ENCODE results near the gene UBXN4.

Gene UBXN4

GRCh38 chr2:135768863-135769262, 27.2 kb downstream of the UBXN4 start:
- H3K4me3 ChIP-seq (ENCODE audit: low read depth in 1 of 2, low read length in 2 of 2) = no peak overlapping the region
- no peaks in the 10 kb centered on the region for H3K27me3 ChIP-seq (ENCODE audit: low read depth, low read length)
- H3K36me3 ChIP-seq (ENCODE audit: control insufficient read depth in 1 of 2, insufficient read depth in 2 of 2, low read length in 2 of 2) = peaks cover 45 to 84% of the 10 kb centered on the region in 2 donors

DNA sequence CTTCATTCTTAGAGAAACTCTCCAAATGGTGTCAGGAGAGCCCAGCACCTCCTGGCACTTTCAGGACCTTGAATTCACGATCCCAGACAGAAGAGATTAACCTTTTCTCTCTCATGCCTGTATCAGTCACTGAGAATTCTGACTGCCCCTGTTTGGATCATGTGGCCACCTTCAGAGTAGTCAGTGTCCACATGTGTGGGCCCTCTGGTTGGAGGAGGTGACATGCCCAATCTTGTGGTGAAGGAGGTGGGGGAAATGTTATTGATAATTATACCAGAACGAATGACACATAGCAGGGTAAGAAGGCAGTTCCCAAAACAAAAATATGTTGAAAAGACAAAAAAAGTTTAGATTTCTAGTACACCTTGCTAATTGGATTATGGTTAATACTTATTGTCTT, 31.7 kb downstream of the UBXN4 start:
- no peaks in the 10 kb centered on the region for H3K4me1 ChIP-seq (ENCODE audit: control insufficient read depth in 1 of 2, insufficient read depth in 2 of 2, low read length in 2 of 2)
- peaks cover 59 to 92% of the 10 kb centered on the region in 2 donors for H3K36me3 ChIP-seq (ENCODE audit: control insufficient read depth in 1 of 2, insufficient read depth in 2 of 2, low read length in 2 of 2)

More at GRCh38 chr2:135768863-135769262, 27.2 kb downstream of the UBXN4 start:
- Histone ChIP-seq H3K4me1 (ENCODE audit: control insufficient read depth in 1 of 2, insufficient read depth in 2 of 2, low read length in 2 of 2) (no peaks in the 10 kb centered on the region), H3K9me3 (ENCODE audit: control insufficient read depth in 1 of 2, low read length in 2 of 2) (peaks cover 0 to 2% of the 10 kb centered on the region in 2 donors), H3K27ac (ENCODE audit: low read length) (no peak overlapping the region)

GRCh38 chr2:135773917-135774316, 32.3 kb downstream of the UBXN4 start:
- Histone ChIP-seq H3K27ac (ENCODE audit: low read length) (no peak overlapping the region), H3K27me3 (ENCODE audit: low read depth, low read length) (no peaks in the 10 kb centered on the region), H3K4me1 (ENCODE audit: control insufficient read depth in 1 of 2, insufficient read depth in 2 of 2, low read length in 2 of 2) (no peaks in the 10 kb centered on the region), H3K36me3 (ENCODE audit: control insufficient read depth in 1 of 2, insufficient read depth in 2 of 2, low read length in 2 of 2) (peaks cover 64 to 94% of the 10 kb centered on the region in 2 donors), H3K4me3 (ENCODE audit: low read depth in 1 of 2, low read length in 2 of 2) (no peak overlapping the region), H3K9me3 (ENCODE audit: control insufficient read depth in 1 of 2, low read length in 2 of 2) (peaks cover 0 to 2% of the 10 kb centered on the region in 2 donors)

More for the DNA sequence above, 31.7 kb downstream of the UBXN4 start:
- no peaks in the 10 kb centered on the region for H3K27me3 ChIP-seq (ENCODE audit: low read depth, low read length)
- no peak overlapping the region for H3K4me3 ChIP-seq (ENCODE audit: low read depth in 1 of 2, low read length in 2 of 2)
- peaks cover 0 to 2% of the 10 kb centered on the region in 2 donors for H3K9me3 ChIP-seq (ENCODE audit: control insufficient read depth in 1 of 2, low read length in 2 of 2)
- H3K27ac ChIP-seq (ENCODE audit: low read length) = no peak overlapping the region

DNA sequence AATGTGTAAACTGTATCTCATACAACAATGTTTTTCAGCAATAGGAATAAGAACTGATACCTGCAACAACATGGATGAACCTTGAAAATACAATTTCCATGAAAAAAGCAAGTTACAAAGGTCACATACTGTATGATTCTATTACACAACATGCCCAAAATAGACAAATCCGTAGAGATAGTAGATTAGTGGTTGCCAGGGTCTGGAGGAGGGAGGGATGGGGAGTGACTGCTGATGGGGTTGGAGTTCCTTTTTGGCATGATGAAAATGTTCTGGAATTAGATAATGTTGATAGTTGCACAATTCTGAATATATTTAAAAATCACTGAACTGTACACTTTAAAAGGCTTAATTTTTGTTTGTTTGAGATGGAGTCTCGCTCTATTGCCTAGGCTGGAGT, 33.8 kb downstream of the UBXN4 start:
- Histone ChIP-seq H3K27me3 (ENCODE audit: low read depth, low read length) (no peaks in the 10 kb centered on the region), H3K4me3 (ENCODE audit: low read depth in 1 of 2, low read length in 2 of 2) (no peak overlapping the region), H3K27ac (ENCODE audit: low read length) (no peak overlapping the region), H3K36me3 (ENCODE audit: control insufficient read depth in 1 of 2, insufficient read depth in 2 of 2, low read length in 2 of 2) (peaks cover 66 to 91% of the 10 kb centered on the region in 2 donors), H3K9me3 (ENCODE audit: control insufficient read depth in 1 of 2, low read length in 2 of 2) (peaks cover 0 to 2% of the 10 kb centered on the region in 2 donors), H3K4me1 (ENCODE audit: control insufficient read depth in 1 of 2, insufficient read depth in 2 of 2, low read length in 2 of 2) (no peaks in the 10 kb centered on the region)

GRCh38 chr2:135776367-135776766, 34.7 kb downstream of the UBXN4 start:
- Histone ChIP-seq H3K36me3 (ENCODE audit: control insufficient read depth in 1 of 2, insufficient read depth in 2 of 2, low read length in 2 of 2) (peaks cover 66 to 91% of the 10 kb centered on the region in 2 donors), H3K27me3 (ENCODE audit: low read depth, low read length) (no peaks in the 10 kb centered on the region), H3K4me3 (ENCODE audit: low read depth in 1 of 2, low read length in 2 of 2) (no peak overlapping the region), H3K27ac (ENCODE audit: low read length) (no peak overlapping the region), H3K4me1 (ENCODE audit: control insufficient read depth in 1 of 2, insufficient read depth in 2 of 2, low read length in 2 of 2) (no peaks in the 10 kb centered on the region), H3K9me3 (ENCODE audit: control insufficient read depth in 1 of 2, low read length in 2 of 2) (peaks cover 0 to 2% of the 10 kb centered on the region in 2 donors)

DNA sequence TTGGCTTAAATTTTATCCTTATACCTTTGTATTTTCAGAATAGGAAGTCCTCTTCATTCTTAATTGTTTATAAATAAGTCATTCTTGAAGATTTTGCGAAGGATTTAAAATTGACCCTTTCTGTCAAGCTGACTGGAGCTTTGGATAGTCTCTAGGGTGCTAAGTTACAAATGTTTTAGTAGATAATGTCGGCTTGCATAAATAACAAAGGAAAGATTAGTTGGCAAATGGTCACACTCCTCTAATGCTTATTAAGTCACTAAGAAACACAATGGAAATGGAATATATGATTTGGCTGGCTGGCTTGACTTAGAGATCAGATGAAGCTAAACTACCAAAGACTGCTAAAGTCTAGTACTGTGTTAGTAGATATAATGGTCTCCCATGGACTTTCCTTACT, 40.6 kb downstream of the UBXN4 start:
- Histone ChIP-seq H3K4me1 (ENCODE audit: control insufficient read depth in 1 of 2, insufficient read depth in 2 of 2, low read length in 2 of 2) (no peaks in the 10 kb centered on the region), H3K27ac (ENCODE audit: low read length) (no peak overlapping the region), H3K27me3 (ENCODE audit: low read depth, low read length) (no peaks in the 10 kb centered on the region), H3K4me3 (ENCODE audit: low read depth in 1 of 2, low read length in 2 of 2) (no peak overlapping the region), H3K9me3 (ENCODE audit: control insufficient read depth in 1 of 2, low read length in 2 of 2) (no peaks in the 10 kb centered on the region), H3K36me3 (ENCODE audit: control insufficient read depth in 1 of 2, insufficient read depth in 2 of 2, low read length in 2 of 2) (peaks cover 64 to 93% of the 10 kb centered on the region in 2 donors)

GRCh38 chr2:135783439-135783838, 41.8 kb downstream of the UBXN4 start:
- H3K4me3 ChIP-seq (ENCODE audit: low read depth in 1 of 2, low read length in 2 of 2) = no peak overlapping the region
- H3K4me1 ChIP-seq (ENCODE audit: control insufficient read depth in 1 of 2, insufficient read depth in 2 of 2, low read length in 2 of 2) = no peaks in the 10 kb centered on the region
- H3K27me3 ChIP-seq (ENCODE audit: low read depth, low read length) = no peaks in the 10 kb centered on the region
- H3K9me3 ChIP-seq (ENCODE audit: control insufficient read depth in 1 of 2, low read length in 2 of 2) = no peaks in the 10 kb centered on the region
- peaks cover 60 to 92% of the 10 kb centered on the region in 2 donors for H3K36me3 ChIP-seq (ENCODE audit: control insufficient read depth in 1 of 2, insufficient read depth in 2 of 2, low read length in 2 of 2)
- no peak overlapping the region for H3K27ac ChIP-seq (ENCODE audit: low read length)

DNA sequence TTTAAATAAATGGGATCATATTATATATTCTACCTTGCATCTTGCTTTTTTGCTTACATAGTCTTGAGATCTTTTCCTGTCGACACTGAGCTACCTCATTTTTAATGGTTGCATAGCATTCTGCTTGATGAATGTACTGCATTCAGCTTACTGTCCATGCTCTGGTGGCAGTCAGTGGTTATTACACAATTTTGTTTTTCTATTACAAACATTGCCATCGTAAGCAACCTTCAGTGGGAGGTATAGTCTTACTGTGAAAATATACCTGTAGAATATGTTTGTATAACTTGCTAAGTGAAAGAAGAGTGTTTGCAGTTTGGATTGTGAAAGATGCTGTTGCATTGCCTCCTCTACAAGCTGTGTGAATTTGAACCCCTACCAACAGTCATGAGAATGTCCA, 43.4 kb downstream of the UBXN4 start:
- no peaks in the 10 kb centered on the region for H3K9me3 ChIP-seq (ENCODE audit: control insufficient read depth in 1 of 2, low read length in 2 of 2)
- H3K36me3 ChIP-seq (ENCODE audit: control insufficient read depth in 1 of 2, insufficient read depth in 2 of 2, low read length in 2 of 2) = peaks cover 49 to 82% of the 10 kb centered on the region in 2 donors
- no peak overlapping the region for H3K27ac ChIP-seq (ENCODE audit: low read length)
- no peaks in the 10 kb centered on the region for H3K27me3 ChIP-seq (ENCODE audit: low read depth, low read length)
- H3K4me3 ChIP-seq (ENCODE audit: low read depth in 1 of 2, low read length in 2 of 2) = no peak overlapping the region
- no peaks in the 10 kb centered on the region for H3K4me1 ChIP-seq (ENCODE audit: control insufficient read depth in 1 of 2, insufficient read depth in 2 of 2, low read length in 2 of 2)

DNA sequence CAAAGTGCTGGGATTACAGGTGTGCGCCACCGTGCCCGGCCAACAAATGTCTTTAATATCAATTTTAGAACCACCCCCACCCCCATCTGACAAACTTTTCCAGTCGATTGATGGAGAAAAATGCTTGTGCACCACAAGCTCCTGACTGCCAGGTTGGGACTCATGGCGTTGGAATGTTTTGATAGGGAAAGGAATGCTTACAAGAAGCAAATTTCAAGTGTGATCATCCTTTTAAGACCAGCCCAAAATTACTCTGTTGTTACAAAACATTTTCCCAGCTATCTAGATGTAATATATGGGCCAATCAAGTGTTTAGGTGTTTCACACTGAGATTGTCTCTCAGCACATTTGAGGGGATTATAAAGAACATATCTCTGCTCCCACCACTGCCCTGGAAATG, 45.2 kb downstream of the UBXN4 start:
- no peaks in the 10 kb centered on the region for H3K4me1 ChIP-seq (ENCODE audit: control insufficient read depth in 1 of 2, insufficient read depth in 2 of 2, low read length in 2 of 2)
- no peak overlapping the region for H3K27ac ChIP-seq (ENCODE audit: low read length)
- peaks cover 33 to 64% of the 10 kb centered on the region in 2 donors for H3K36me3 ChIP-seq (ENCODE audit: control insufficient read depth in 1 of 2, insufficient read depth in 2 of 2, low read length in 2 of 2)
- no peaks in the 10 kb centered on the region for H3K27me3 ChIP-seq (ENCODE audit: low read depth, low read length)
- H3K9me3 ChIP-seq (ENCODE audit: control insufficient read depth in 1 of 2, low read length in 2 of 2) = no peaks in the 10 kb centered on the region
- no peak overlapping the region for H3K4me3 ChIP-seq (ENCODE audit: low read depth in 1 of 2, low read length in 2 of 2)

DNA sequence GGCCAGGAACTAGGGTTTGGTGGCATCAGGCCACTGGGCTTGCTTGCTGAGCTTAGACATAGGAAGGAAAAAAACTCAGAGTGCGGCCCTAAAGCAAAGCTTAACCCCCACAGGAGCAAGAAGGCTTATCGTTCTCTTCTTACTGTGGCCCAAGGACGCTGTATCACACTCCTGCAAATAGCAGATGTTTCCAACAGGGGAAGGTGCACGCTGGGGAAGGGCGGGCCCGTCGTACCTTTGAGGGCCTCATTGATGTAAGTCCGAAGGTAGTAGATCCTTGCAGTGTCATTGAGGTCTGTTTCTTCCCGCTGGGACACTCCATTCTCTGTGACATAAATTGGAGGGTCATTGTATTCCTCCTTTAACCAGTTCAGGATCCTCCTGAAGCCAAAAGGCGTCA, 48.8 kb downstream of the UBXN4 start:
- no peaks in the 10 kb centered on the region for H3K27me3 ChIP-seq (ENCODE audit: low read depth, low read length)
- H3K9me3 ChIP-seq (ENCODE audit: control insufficient read depth in 1 of 2, low read length in 2 of 2) = no peaks in the 10 kb centered on the region
- no peak overlapping the region for H3K27ac ChIP-seq (ENCODE audit: low read length)
- no peaks in the 10 kb centered on the region for H3K4me1 ChIP-seq (ENCODE audit: control insufficient read depth in 1 of 2, insufficient read depth in 2 of 2, low read length in 2 of 2)
- H3K36me3 ChIP-seq (ENCODE audit: control insufficient read depth in 1 of 2, insufficient read depth in 2 of 2, low read length in 2 of 2) = peaks cover 3 to 28% of the 10 kb centered on the region in 2 donors
- no peak overlapping the region for H3K4me3 ChIP-seq (ENCODE audit: low read depth in 1 of 2, low read length in 2 of 2)

DNA sequence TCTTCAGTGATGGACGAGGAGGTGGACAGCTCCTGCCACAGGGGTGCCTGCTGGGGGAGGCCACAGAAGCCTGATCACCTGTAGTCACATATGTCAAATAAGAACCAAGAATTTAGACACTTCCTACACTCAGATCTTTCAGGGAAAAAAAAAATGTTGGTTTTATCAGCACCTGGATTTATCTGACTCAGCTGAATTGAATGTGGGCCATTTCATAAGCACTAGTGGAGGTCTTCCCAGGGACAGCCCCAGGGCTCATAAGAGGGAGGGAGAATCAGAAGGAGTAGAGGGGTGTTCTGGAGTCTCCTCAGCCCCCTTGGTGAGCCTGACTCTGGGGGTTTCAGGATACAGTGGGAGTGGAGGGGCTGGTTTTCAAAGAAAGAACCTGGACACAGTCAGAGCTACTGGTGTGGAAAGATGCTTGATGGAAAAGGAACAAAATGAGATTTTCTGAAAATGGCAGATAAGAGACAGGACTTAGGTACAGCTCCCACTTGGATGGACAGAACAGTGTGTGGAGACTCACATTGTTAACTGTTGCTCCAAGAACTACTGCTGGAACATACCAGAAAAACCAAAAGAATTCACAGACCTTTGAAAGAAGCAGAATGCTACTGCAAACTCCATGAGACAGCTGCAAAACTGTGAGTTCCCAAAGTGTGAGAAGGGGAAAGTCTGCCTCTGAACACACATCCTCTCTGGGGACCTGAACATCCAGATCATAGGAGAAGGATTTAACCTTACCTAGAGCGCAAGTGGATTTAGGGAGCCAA, 49.9 kb downstream of the UBXN4 start:
- H3K9me3 ChIP-seq (ENCODE audit: control insufficient read depth in 1 of 2, low read length in 2 of 2) = no peaks in the 10 kb centered on the region
- H3K27me3 ChIP-seq (ENCODE audit: low read depth, low read length) = no peaks in the 10 kb centered on the region
- H3K36me3 ChIP-seq (ENCODE audit: control insufficient read depth in 1 of 2, insufficient read depth in 2 of 2, low read length in 2 of 2) = peaks cover 0 to 17% of the 10 kb centered on the region in 2 donors
- H3K27ac ChIP-seq (ENCODE audit: low read length) = no peak overlapping the region
- no peak overlapping the region for H3K4me3 ChIP-seq (ENCODE audit: low read depth in 1 of 2, low read length in 2 of 2)
- H3K4me1 ChIP-seq (ENCODE audit: control insufficient read depth in 1 of 2, insufficient read depth in 2 of 2, low read length in 2 of 2) = no peaks in the 10 kb centered on the region

Measured in muscle layer of duodenum (tissue), 2 donors.